HG03139 (cell line): ENCODE data around the gene MAMSTR.

Experiments used
- ATAC-seq: cut with Tn5 transposase; IDR thresholded peaks from one replicate; pipeline ENCODE4 v1.9.1; 2021; ENCODE audit not compliant: unreplicated experiment

MAMSTR gene

GRCh38 chr19:48668332-48668731 lies 51.2 kb downstream of the MAMSTR start:
- ATAC-seq: no peak

- no peak for ATAC-seq
Measured at GRCh38 chr19:48665786-48666185, 53.7 kb downstream of the MAMSTR start.

- no peak for ATAC-seq
Measured at GRCh38 chr19:48664476-48664875, 55.0 kb downstream of the MAMSTR start.

- ATAC-seq: no peak
Measured at GRCh38 chr19:48663667-48664066, 55.9 kb downstream of the MAMSTR start.
